GM21825 (cell line): ENCODE measurements around the gene TSPYL6.
"Not testable (repeated sequence)": the region's sequence is repeated elsewhere in the genome, so short reads cannot be mapped to it uniquely, and the experiment has no call there.

ENCODE experiments used
- ATAC-seq: cut with Tn5 transposase; IDR thresholded peaks from one replicate; pipeline ENCODE4 v1.9.1; 2021; ENCODE audit warnings: mild to moderate bottlenecking, moderate library complexity; ENCODE audit not compliant: unreplicated experiment

Gene TSPYL6

DNA sequence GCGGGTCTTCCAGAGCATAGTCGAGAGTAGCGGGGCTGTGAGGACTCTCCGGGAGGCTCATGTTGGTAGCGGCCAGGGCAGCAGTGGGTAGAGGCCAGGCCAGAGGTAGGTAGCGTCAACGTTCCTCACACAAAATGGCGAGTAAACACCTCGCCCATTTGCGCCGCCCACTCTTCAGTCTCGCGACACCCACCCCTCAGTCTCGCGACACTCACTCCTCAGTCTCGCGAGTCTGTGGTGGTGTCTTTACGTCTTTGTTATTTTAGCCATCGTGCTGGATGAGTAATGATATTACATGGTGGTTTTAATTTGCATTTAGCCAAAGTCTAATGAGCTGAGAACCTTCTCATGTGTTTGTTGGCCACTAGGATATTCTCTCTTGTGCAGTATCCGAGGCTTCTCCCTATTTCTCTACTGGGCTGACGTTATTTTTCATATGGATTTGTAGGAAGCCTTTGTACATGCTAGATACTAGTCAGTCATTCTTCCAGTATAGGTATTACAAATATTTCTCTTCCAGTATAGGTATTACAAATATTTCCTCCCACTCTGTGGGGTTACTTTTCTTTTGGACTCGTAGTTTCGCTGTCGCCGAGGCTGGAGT is at the start of gene TSPYL6:
Gene TSPYL6, minus strand, starts transcription at position 139 of the 604 bp plus-strand sequence. Its CDS starts 78 bp downstream, at position 61.
- ATAC-seq = no peak

DNA sequence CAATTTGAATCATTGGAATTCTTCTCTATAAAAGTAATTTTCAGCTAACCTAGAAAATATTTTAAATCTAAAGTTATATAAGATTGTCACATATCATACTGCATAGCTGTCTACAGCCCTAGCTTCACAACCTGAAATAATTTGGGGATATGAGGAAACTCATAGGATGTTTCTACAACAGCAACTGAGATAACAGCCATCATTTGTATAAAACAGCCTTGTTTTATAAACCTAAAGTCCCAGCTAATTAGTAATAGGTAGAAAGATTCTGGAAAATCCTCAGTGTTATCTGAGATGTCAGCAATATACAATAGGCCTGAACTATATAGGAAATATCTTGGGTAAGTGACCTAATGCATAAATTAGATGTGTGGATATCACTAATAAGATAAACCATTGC is 47.6 kb upstream of the TSPYL6 start:
- ATAC-seq = no peak

DNA sequence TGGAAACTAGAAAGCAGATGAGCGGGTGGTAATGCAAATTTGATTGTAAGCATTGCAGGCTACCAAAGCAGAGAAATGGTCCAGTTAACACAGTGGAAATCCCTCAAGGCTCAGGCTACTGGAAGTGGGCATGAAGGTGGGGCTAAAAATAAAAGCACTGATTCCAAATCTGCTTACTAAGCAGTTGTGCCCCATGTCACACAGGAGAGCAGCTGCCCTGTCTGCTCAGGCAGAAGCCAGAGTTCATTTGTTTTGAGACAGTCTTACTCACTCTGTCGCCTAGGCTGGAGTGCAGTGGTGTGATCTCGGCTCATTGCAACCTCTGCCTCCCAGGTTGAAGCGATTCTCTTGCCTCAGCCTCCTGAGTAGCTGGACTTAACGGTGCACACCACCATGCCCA is 42.5 kb upstream of the TSPYL6 start:
- no peak for ATAC-seq

DNA sequence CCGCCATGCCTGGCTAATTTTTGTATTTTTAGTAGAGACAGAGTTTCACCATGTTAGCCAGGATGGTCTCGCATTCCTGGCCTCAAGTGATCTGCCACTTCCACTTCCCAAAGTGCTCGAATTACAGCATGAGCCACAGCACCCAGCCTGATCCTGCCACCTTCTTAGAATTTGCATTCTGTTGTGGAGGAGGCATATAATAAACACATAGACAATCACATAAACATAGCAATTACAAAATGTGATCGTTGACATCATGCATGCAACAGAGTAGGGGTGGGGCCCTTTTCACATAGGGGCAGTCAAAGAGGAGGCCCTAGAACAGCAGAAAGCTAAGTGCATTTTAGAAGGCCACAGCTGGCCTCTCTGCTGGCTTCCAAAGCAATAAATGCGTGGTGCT is 39.9 kb upstream of the TSPYL6 start:
- no peak for ATAC-seq

- not testable (repeated sequence) for ATAC-seq
Observed at GRCh38 chr2:54294665-54295064, 38.6 kb upstream of the TSPYL6 start.

- ATAC-seq = no peak
Observed at GRCh38 chr2:54290356-54291025, 34.5 kb upstream of the TSPYL6 start.

- ATAC-seq = no peak
Observed at GRCh38 chr2:54289917-54290316, 33.9 kb upstream of the TSPYL6 start.

DNA sequence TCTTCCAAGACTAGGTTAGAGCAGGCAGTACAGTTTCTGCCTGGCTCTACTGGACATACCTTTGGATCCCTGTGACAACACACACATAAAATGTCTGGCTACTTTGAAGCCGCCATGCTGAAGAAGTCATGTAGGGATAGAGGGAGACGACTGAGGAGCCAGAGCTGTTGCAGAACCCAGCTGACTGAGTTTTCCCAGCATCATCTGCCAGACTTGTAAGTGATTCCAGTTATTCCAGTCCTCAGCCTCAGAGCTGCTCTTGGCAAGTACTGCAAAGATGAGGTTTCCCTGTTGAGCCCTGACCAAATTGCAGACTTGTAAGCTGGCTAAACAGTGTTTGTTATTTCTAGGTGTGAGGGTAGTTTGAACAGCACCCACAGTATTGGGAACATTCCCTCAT is 31.5 kb upstream of the TSPYL6 start:
- no peak for ATAC-seq

GRCh38 chr2:54285451-54285850 is 29.4 kb upstream of the TSPYL6 start:
- no peak for ATAC-seq

GRCh38 chr2:54284826-54285225 is 28.8 kb upstream of the TSPYL6 start:
- no peak for ATAC-seq

- ATAC-seq = no peak
Observed at GRCh38 chr2:54279385-54279784, 23.4 kb upstream of the TSPYL6 start.

DNA sequence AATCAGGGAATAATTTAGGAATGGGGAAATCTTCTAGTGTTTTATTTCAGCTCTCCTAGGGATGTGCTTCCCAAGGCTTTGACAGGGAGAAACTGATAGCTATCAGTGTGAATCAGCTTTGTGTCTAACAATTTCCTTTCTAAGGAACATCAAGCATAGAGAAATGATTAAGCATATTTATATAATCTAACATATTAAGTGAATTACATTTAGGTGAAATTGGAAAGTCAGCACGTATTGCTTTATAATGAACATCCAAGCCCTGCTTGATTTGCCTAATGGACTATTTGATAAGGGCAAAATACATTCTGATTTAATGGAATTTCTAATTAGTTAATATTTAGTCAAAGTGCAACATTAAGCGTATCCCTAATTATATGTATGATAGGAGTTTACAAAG is 19.5 kb upstream of the TSPYL6 start:
- ATAC-seq = no peak

DNA sequence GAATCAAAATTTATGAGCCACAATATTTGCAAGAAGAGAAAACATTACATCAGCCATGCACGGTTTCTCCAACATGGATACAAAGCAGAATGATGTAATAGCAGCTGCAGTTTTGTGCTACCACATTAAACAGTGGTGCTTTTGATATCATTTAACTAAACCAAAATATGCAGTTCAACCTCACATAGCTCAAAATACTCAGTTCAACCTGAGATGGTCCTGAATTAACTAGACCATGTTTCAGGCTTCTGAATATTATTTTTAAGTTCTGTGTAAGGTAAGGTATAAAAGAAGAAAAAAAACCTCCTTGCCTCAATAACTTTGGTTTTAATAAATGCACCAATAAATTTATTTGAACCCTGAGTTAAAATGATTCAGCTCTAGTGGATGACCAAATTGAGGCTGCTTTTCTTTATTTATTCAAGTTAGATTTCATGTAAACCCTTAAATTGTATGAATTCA is 18.8 kb upstream of the TSPYL6 start:
- ATAC-seq = no peak

- ATAC-seq = peak; percentile 92
Observed at GRCh38 chr2:54271843-54272627, 16.0 kb upstream of the TSPYL6 start.

DNA sequence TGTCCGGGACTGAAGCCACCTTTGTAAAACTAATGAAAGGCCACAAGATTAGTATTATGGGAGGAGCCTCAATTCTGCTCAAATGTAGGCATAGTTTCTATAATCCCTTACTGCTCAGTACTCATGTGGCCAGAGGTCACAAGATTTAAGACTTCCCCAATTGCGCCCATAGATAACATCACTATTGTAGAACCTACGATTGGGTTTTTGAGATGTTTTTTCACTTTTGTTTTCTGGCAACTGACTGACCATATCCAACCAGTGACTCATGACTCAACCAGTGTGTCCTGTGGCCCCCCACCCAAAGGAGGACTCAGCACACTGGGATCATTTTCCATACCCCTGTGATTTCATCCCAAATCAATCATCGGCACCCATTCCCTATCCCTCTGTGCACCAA is 15.2 kb upstream of the TSPYL6 start:
- no peak for ATAC-seq

DNA sequence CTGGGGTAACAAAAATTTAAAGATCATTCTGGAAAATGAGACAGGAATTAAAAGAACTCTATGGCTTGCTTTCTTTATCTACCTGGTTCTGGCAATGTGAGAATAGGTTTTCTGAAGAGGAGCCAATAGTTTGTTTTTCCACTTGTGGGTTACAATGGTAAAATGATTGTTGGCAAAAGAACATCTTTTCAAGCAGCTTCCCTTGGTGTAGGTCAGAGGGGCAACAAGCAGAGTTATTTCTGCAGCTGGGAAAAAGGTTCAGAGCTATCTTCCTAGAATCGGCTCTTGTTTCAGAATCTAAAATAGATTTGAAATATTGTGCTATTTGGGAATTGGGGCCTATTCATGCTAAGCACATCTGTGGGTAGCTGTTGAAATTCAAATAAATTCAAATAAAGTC is 11.5 kb upstream of the TSPYL6 start:
- ATAC-seq = no peak

DNA sequence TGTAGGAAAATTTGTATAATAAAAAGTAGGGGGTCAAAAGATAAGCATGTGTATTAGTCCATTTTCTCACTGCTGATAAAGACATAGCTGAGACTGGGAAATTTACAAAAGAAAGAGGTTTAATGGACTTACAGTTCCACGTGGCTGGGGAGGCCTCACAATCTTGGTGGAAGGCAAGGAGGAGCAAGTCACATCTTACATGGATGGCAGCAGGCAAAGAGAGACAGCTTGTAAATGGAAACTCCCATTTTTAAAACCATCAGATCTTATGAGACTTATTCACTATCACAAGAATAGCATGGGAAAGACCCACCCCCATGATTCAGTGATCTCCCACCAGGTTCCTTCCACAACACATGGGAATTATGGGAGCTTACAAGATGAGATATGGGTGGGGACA is 9.1 kb upstream of the TSPYL6 start:
- not testable (repeated sequence) for ATAC-seq

GRCh38 chr2:54262015-54262765 is 6.2 kb upstream of the TSPYL6 start:
- no peak for ATAC-seq

- no peak for ATAC-seq
Observed at GRCh38 chr2:54261537-54261936, 5.5 kb upstream of the TSPYL6 start.

GRCh38 chr2:54260241-54260595 is 4.2 kb upstream of the TSPYL6 start:
- ATAC-seq = no peak
